ENCODE results near the gene XRCC1.

- TF ChIP-seq CTCF (IDR thresholded peaks at IDR 0.05) (no peak), POLR2A (IDR thresholded peaks at IDR 0.05) (no peak)
These were observed 21.6 kb upstream of the XRCC1 start for GRCh38 chr19:43596842-43597461.

All from esophagus squamous epithelium (tissue), 4 donors.